IPS-18a (cell line): ENCODE data around the gene NOC4L.
A peak's percentile ranks its signal among the peaks of the same experiment; 100 is the strongest.
"Not testable (repeated sequence)": the region's sequence is repeated elsewhere in the genome, so short reads cannot be mapped to it uniquely, and the experiment has no call there.

Experiments used
- H3K27ac ChIP-seq: one replicate; pipeline ENCODE4 v1.5.1; 2013; ENCODE audit warnings: low read length
- H3K27me3 ChIP-seq: one replicate; pipeline ENCODE4 v1.6.1; 2013; ENCODE audit warnings: mild to moderate bottlenecking, low read length; ENCODE audit not compliant: control insufficient read depth, insufficient read depth
- H3K36me3 ChIP-seq: one replicate; pipeline ENCODE4 v1.6.1; 2013; ENCODE audit warnings: low read depth, low read length; ENCODE audit not compliant: control insufficient read depth
- H3K4me1 ChIP-seq: one replicate; pipeline ENCODE4 v1.6.1; 2013; ENCODE audit warnings: low read depth, low read length; ENCODE audit not compliant: control insufficient read depth
- H3K4me3 ChIP-seq: one replicate; pipeline ENCODE4 v1.5.1; 2013; ENCODE audit warnings: low read length
- H3K9ac ChIP-seq: one replicate; pipeline ENCODE4 v1.6.1; 2013; ENCODE audit warnings: mild to moderate bottlenecking, low read length, moderate library complexity
- H3K9me3 ChIP-seq: one replicate; pipeline ENCODE4 v1.6.1; 2013; ENCODE audit warnings: low read depth, low read length; ENCODE audit not compliant: control insufficient read depth

NOC4L gene

DNA sequence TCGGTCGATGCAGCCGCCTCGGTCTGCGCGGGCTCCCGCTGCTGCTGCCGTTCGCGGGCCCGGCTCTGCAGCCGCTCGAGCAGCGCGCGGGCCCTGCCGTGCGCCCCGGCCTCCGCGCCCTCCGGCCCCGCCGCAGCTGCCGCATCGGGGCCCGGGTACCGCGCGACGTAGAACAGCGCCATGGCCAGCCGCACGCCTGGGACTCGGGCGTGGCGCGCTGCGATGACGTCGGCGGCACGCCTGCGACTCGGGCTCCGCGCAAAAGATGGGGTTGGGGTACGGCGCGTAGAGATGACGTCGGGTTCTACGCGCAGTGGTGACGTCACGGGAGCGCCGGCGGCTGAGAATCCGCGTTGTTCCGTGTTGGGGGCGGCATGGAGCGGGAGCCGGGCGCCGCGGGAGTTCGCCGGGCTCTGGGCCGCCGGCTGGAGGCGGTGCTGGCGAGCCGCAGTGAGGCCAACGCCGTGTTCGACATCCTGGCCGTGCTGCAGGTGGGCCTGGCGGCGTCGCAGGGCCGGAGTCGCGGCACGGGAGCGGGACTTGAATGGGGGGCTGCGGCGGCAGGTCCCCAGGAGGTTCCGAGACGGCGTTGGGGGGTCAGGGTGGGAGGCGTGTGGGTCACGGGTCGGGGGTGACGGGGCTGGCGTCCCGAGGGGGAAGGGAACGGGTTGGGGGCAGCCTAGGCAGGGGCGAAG, at the start of gene NOC4L, which contains the start of gene DDX51:
Gene NOC4L, plus strand, starts transcription at position 343 of the 695 bp plus-strand sequence. Its CDS starts 32 bp downstream, at position 375.
Gene DDX51, minus strand, starts transcription at position 205 of the 695 bp plus-strand sequence. Its CDS starts 23 bp downstream, at position 182.
- Histone ChIP-seq H3K27me3 (no peaks in the 10 kb centered on the region), H3K9ac (peak within 1 kb of the TSS; percentile 71), H3K4me1 (no peaks in the 10 kb centered on the region), H3K27ac (no peak within 1 kb of the TSS), H3K36me3 (peaks cover 33% of the 10 kb centered on the region), H3K9me3 (no peaks in the 10 kb centered on the region), H3K4me3 (peak within 1 kb of the TSS; percentile 59)

DNA sequence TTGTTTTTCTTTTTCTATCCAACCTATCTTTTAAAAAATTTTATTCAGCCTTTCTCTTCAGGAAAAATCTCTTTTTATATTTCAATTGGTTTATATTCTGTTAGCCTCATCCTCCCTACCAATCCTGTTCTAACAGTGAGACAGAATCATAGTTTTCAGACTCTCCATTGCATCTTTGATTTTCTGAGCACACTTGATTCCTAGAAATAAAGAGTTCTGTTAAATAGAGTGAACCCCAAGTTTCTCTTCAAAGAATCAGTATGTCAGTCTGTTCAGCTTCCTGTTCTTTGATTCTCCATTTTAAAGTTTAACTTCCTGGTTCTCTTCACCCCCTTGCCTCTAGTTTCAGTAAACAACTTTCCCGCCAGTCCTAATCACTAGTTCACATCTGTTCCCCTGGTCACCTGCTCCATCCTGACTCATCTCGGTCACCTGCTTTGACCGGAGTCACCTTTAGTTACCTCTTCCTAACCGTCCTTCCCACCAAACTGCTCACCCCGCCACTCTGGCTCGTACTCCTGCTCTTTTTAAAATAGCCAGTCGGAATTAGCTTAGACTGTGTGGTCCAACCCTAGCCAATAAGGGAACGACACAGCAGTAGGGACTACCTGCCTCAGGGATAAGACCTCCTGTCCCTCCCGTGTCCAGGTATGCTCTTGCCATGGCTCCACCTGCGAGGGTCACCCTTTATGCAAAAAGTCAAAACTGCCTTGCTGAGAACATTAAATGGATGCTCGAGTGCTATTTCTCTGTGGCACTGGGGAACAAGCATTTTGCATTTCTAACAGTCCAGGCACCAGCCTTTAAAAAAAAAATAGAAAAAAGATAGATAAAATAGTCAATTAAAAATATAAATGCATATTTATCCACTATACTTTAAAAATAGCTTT, 48.5 kb upstream of the NOC4L start:
- no peaks in the 10 kb centered on the region for H3K9me3 ChIP-seq
- H3K36me3 ChIP-seq, result peaks cover 4% of the 10 kb centered on the region
- no peak overlapping the region for H3K4me3 ChIP-seq
- H3K27ac ChIP-seq, result no peak overlapping the region
- H3K4me1 ChIP-seq, result no peaks in the 10 kb centered on the region
- H3K9ac ChIP-seq, result no peak overlapping the region
- H3K27me3 ChIP-seq, result no peaks in the 10 kb centered on the region

DNA sequence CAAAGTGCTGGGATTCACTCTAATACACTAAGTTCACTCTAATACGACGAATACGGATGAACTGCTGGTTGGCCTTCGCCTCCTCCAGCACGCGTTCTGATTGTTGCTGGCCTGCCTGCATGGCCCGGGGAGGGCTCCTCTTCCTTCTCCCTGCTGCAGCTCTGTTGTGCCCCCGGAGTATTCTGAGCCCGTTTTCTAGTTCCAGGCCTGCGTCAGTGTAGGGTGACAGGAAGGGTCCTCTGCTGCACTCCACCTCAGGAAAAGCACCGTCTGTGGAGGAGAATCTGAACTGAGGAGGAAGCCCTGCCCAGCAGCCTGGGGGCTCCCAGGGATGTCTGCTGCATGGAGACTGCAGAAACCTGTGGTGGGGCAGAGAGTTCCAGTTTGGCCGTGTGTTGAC, 44.5 kb upstream of the NOC4L start:
- H3K9me3 ChIP-seq, result no peaks in the 10 kb centered on the region
- peaks cover 4% of the 10 kb centered on the region for H3K4me1 ChIP-seq
- H3K27me3 ChIP-seq, result no peaks in the 10 kb centered on the region
- no peak overlapping the region for H3K9ac ChIP-seq
- peaks cover 4% of the 10 kb centered on the region for H3K36me3 ChIP-seq
- no peak overlapping the region for H3K27ac ChIP-seq
- no peak overlapping the region for H3K4me3 ChIP-seq

- Histone ChIP-seq H3K4me3 (no peak overlapping the region), H3K27me3 (no peaks in the 10 kb centered on the region), H3K4me1 (peaks cover 4% of the 10 kb centered on the region), H3K9me3 (no peaks in the 10 kb centered on the region), H3K9ac (no peak overlapping the region), H3K27ac (no peak overlapping the region), H3K36me3 (peaks cover 9% of the 10 kb centered on the region)
Measured at GRCh38 chr12:132100306-132101065, 43.8 kb upstream of the NOC4L start.

DNA sequence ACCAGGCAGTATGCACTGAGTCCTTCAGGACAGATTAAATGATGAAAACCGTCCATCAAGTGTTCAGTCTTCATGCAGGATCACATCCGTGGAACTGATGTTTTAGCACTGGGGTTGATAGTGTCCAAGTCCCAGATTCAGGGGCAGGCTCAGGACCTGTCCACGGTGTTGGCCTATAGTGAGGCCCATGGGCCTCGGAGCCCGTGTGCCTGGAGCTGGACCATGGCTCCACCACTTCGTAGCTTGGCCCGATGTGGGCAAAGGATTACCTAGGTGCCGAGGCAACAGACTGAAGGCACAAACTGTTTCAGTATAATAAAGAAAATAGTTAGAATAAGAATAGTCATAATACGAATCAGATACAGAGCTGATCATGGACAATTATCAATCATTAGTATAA, 42.0 kb upstream of the NOC4L start:
- Histone ChIP-seq H3K4me3 (no peak overlapping the region), H3K36me3 (peaks cover 7% of the 10 kb centered on the region), H3K4me1 (peaks cover 4% of the 10 kb centered on the region), H3K9me3 (no peaks in the 10 kb centered on the region), H3K9ac (no peak overlapping the region), H3K27me3 (no peaks in the 10 kb centered on the region), H3K27ac (no peak overlapping the region)

GRCh38 chr12:132103072-132103471, 41.2 kb upstream of the NOC4L start:
- H3K9ac ChIP-seq, H3K4me1 ChIP-seq, H3K27ac ChIP-seq, H3K9me3 ChIP-seq, H3K27me3 ChIP-seq, H3K36me3 ChIP-seq: not testable (repeated sequence)
- peak overlapping the region; percentile 39 for H3K4me3 ChIP-seq

DNA sequence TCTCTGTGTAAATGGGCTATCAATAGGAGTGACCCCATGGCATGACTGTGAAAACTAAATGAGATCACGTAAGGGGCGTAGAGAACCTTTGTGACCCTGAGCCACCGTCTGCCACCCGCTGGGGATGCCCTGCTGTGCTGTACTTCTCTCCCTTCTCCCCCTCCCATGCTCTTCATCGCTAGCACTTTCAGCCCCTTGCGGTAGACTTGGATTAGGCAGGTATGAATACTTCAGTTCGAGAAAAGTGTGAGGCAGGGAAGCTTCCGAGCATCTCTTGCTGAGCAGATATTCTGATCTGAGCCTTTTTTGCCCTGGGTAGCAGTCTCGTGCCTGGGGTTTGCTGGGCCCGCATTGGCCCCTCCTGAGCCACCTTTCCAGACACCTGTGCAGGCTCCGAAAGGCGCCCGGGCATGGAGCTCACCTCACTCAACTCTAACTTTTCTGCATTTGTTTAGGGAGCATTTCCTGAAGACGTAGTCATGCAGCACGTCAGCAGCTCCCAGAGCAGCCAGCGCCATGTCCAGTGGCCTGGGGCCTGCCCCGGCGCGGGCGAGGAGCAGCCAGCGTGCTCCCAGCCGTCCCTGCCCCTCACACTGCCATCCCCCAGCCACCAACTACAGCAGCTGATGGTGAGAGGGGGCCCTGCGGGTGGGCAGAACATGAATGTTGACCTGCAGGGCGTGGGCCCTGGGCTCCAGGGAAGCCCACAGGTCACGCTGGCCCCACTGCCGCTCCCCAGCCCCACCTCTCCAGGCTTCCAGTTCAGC, 40.5 kb upstream of the NOC4L start:
- peaks cover 7% of the 10 kb centered on the region for H3K4me1 ChIP-seq
- H3K27ac ChIP-seq, result no peak overlapping the region
- no peak overlapping the region for H3K9ac ChIP-seq
- H3K36me3 ChIP-seq, result peaks cover 5% of the 10 kb centered on the region
- H3K27me3 ChIP-seq, result no peaks in the 10 kb centered on the region
- no peaks in the 10 kb centered on the region for H3K9me3 ChIP-seq
- peak overlapping the region; percentile 39 for H3K4me3 ChIP-seq

DNA sequence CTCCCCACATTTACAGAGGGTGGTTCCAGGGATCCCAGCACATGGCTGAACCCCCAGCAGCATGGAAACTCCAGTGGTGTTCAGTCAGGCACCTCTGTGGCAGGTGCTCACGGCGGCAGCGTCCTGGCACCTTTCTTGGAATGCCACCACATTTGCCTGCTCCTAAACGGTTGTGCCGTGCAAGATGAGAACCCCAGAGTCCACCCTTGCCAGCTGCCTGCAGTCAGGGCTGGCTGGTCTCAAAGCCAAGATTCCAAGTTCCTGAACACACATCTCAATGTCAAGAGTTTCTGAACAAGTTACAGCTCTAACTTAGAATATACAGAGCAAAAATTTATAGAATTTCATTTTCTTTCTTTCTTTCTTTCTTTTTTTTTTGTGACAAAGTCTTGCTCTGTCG, 38.8 kb upstream of the NOC4L start:
- Histone ChIP-seq H3K9me3 (no peaks in the 10 kb centered on the region), H3K9ac (no peak overlapping the region), H3K4me1 (peaks cover 7% of the 10 kb centered on the region), H3K36me3 (peaks cover 11% of the 10 kb centered on the region), H3K27me3 (no peaks in the 10 kb centered on the region), H3K27ac (no peak overlapping the region), H3K4me3 (no peak overlapping the region)

GRCh38 chr12:132106921-132107320, 37.3 kb upstream of the NOC4L start:
- no peak overlapping the region for H3K4me3 ChIP-seq
- peaks cover 7% of the 10 kb centered on the region for H3K4me1 ChIP-seq
- no peaks in the 10 kb centered on the region for H3K9me3 ChIP-seq
- H3K36me3 ChIP-seq, result peaks cover 11% of the 10 kb centered on the region
- no peak overlapping the region for H3K27ac ChIP-seq
- no peak overlapping the region for H3K9ac ChIP-seq
- H3K27me3 ChIP-seq, result no peaks in the 10 kb centered on the region

GRCh38 chr12:132108211-132108832, 35.9 kb upstream of the NOC4L start:
- H3K27me3 ChIP-seq, result no peaks in the 10 kb centered on the region
- H3K4me3 ChIP-seq, result no peak overlapping the region
- no peak overlapping the region for H3K9ac ChIP-seq
- H3K36me3 ChIP-seq, result peaks cover 11% of the 10 kb centered on the region
- no peak overlapping the region for H3K27ac ChIP-seq
- peaks cover 5% of the 10 kb centered on the region for H3K4me1 ChIP-seq
- no peaks in the 10 kb centered on the region for H3K9me3 ChIP-seq
